H9 (cell line): ENCODE results near the gene TMEM151B. TPM values are rescaled to one million over a fixed set of nuclear protein-coding genes. Genes with fewer than 3 reads are reported as not detected.

Source experiments
- DNase-seq: peaks from one replicate; pipeline ENCODE4 v3.0.0-alpha.2; 2017
- H2AFZ ChIP-seq: one replicate; pipeline ENCODE4 v1.6.1; 2013; ENCODE audit warnings: mild to moderate bottlenecking, low read length, control low read depth, moderate library complexity
- H2AK5ac ChIP-seq: 2 replicates; pipeline ENCODE4 v1.6.1; 2013; ENCODE audit warnings: low read length, control low read depth, mixed read lengths; ENCODE audit not compliant: insufficient read length
- H2BK120ac ChIP-seq: one replicate; pipeline ENCODE4 v1.6.1; 2013; ENCODE audit warnings: low read depth, mild to moderate bottlenecking, low read length, control low read depth, inconsistent platforms; ENCODE audit not compliant: poor library complexity, severe bottlenecking
- H2BK12ac ChIP-seq: 2 replicates; pipeline ENCODE4 v1.6.1; 2013; ENCODE audit warnings: low read length, control low read depth, mixed read lengths, low read depth; ENCODE audit not compliant: insufficient read length
- H2BK15ac ChIP-seq: 2 replicates; pipeline ENCODE4 v1.6.1; 2013; ENCODE audit warnings: low read depth, low read length, control low read depth
- H2BK20ac ChIP-seq: one replicate; pipeline ENCODE4 v1.6.1; 2013; ENCODE audit warnings: low read depth, mild to moderate bottlenecking, low read length, control low read depth, inconsistent platforms; ENCODE audit not compliant: poor library complexity, severe bottlenecking
- H2BK5ac ChIP-seq: 2 replicates; pipeline ENCODE4 v1.6.1; 2013; ENCODE audit warnings: low read length, control low read depth, mixed read lengths; ENCODE audit not compliant: insufficient read length
- H3K14ac ChIP-seq: 2 replicates; pipeline ENCODE4 v1.6.1; 2013; ENCODE audit warnings: low read length, control low read depth; ENCODE audit not compliant: insufficient read depth
- H3K18ac ChIP-seq: 2 replicates; pipeline ENCODE4 v1.6.1; 2013; ENCODE audit warnings: low read depth, mild to moderate bottlenecking, mixed read lengths, low read length, control low read depth; ENCODE audit not compliant: insufficient read length
- H3K23ac ChIP-seq: 2 replicates; pipeline ENCODE4 v1.6.1; 2013; ENCODE audit warnings: low read length, control low read depth, mixed read lengths, low read depth; ENCODE audit not compliant: insufficient read length
- H3K23me2 ChIP-seq: 2 replicates; pipeline ENCODE4 v1.6.1; 2013; ENCODE audit warnings: low read depth, mild to moderate bottlenecking, mixed read lengths, low read length, control low read depth; ENCODE audit not compliant: insufficient read length, poor library complexity, severe bottlenecking
- H3K27ac ChIP-seq: 2 replicates; pipeline ENCODE4 v1.5.1; 2013; ENCODE audit warnings: low read length, control low read depth, mixed read lengths, low read depth; ENCODE audit not compliant: insufficient read length
- H3K27me3 ChIP-seq: 2 replicates; pipeline ENCODE4 v1.6.1; 2013; ENCODE audit warnings: low read length, control low read depth, inconsistent platforms; ENCODE audit not compliant: insufficient read depth
- H3K4ac ChIP-seq: 2 replicates; pipeline ENCODE4 v1.6.1; 2013; ENCODE audit warnings: low read depth, mild to moderate bottlenecking, control low read depth, inconsistent platforms, low read length, moderate library complexity
- H3K4me1 ChIP-seq: 2 replicates; pipeline ENCODE4 v1.6.1; 2013; ENCODE audit warnings: low read length, control low read depth, inconsistent platforms; ENCODE audit not compliant: insufficient read depth
- H3K4me2 ChIP-seq: 2 replicates; pipeline ENCODE4 v1.6.1; 2013; ENCODE audit warnings: low read length, control low read depth, mixed read lengths; ENCODE audit not compliant: insufficient read length, insufficient read depth
- H3K56ac ChIP-seq: 2 replicates; pipeline ENCODE4 v1.6.1; 2013; ENCODE audit warnings: low read depth, mild to moderate bottlenecking, mixed read lengths, low read length, control low read depth; ENCODE audit not compliant: insufficient read length
- H3K79me1 ChIP-seq: 2 replicates; pipeline ENCODE4 v1.6.1; 2013; ENCODE audit warnings: low read depth, mild to moderate bottlenecking, moderate library complexity, low read length, control low read depth, inconsistent platforms; ENCODE audit not compliant: insufficient read depth, poor library complexity, severe bottlenecking
- H3K79me2 ChIP-seq: 2 replicates; pipeline ENCODE4 v1.6.1; 2013; ENCODE audit warnings: low read length, control low read depth, inconsistent platforms; ENCODE audit not compliant: insufficient read depth
- H3K9ac ChIP-seq: 2 replicates; pipeline ENCODE4 v1.6.1; 2013; ENCODE audit warnings: low read length, control low read depth, mixed read lengths; ENCODE audit not compliant: insufficient read length; ENCODE audit errors: extremely low read depth
- H3K9me3 ChIP-seq: one replicate; pipeline ENCODE4 v1.6.1; 2013; ENCODE audit warnings: low read depth, low read length, inconsistent platforms; ENCODE audit not compliant: control insufficient read depth
- H3T11ph ChIP-seq: one replicate; pipeline ENCODE4 v1.6.1; 2013; ENCODE audit warnings: mild to moderate bottlenecking, low read length, control low read depth, inconsistent platforms
- H4K20me1 ChIP-seq: one replicate; pipeline ENCODE4 v1.6.1; 2013; ENCODE audit not compliant: control insufficient read depth, insufficient read length, insufficient read depth
- H4K5ac ChIP-seq: 2 replicates; pipeline ENCODE4 v1.6.1; 2013; ENCODE audit warnings: low read depth, mild to moderate bottlenecking, mixed read lengths, low read length, control low read depth; ENCODE audit not compliant: insufficient read length
- H4K8ac ChIP-seq: replicated peaks from 2 replicates; pipeline ENCODE4 v1.6.1; 2013; ENCODE audit warnings: low read length, control low read depth, mixed read lengths, low read depth; ENCODE audit not compliant: insufficient read length
- H4K91ac ChIP-seq: 2 replicates; pipeline ENCODE4 v1.6.1; 2013; ENCODE audit warnings: low read depth, mild to moderate bottlenecking, moderate library complexity, mixed read lengths, low read length, control low read depth; ENCODE audit not compliant: insufficient read length
- H3K27ac Mint-ChIP-seq, 3 experiments: 2 replicates in 2 of 3; 3 replicates in 1 of 3; pipeline ENCODE4 v1.8.0; 2020 to 2021; ENCODE audit warnings: mixed read lengths in 3 of 3, mild to moderate bottlenecking in 1 of 3, moderate library complexity in 1 of 3
- H3K27me3 Mint-ChIP-seq: 2 replicates; pipeline ENCODE4 v1.8.0; 2021; ENCODE audit warnings: low read depth, mild to moderate bottlenecking, moderate library complexity, mixed read lengths
- H3K36me3 Mint-ChIP-seq, 3 experiments: 2 replicates in 2 of 3; 3 replicates in 1 of 3; pipeline ENCODE4 v1.8.0; 2020 to 2021; ENCODE audit warnings: low read depth in 3 of 3, mixed read lengths in 3 of 3; ENCODE audit not compliant: insufficient read depth in 1 of 3
- H3K4me1 Mint-ChIP-seq, 2 experiments: 2 replicates each; pipeline ENCODE4 v1.8.0; 2020; ENCODE audit warnings: mixed read lengths in 2 of 2
- H3K4me3 Mint-ChIP-seq, 2 experiments: 2 replicates in 1 of 2; 3 replicates in 1 of 2; pipeline ENCODE4 v1.8.0; 2020 to 2021; ENCODE audit warnings: mild to moderate bottlenecking in 2 of 2, mixed read lengths in 2 of 2, moderate library complexity in 1 of 2
- H3K9me3 Mint-ChIP-seq, 2 experiments: 2 replicates in 1 of 2; 3 replicates in 1 of 2; pipeline ENCODE4 v1.8.0; 2020; ENCODE audit warnings: mild to moderate bottlenecking in 2 of 2, mixed read lengths in 2 of 2, moderate library complexity in 1 of 2
- WGBS: extraction: QIAGEN DNeasy Blood & Tissue Kit; methylation state at CpG from one replicate; pipeline ENCODE4 v1.1.7; 2013; ENCODE audit warnings: missing lambda C conversion rate, low lambda C conversion rate, mixed read lengths; ENCODE audit not compliant: insufficient read length; ENCODE audit errors: extremely low coverage; 5-methylcytosine and 5-hydroxymethylcytosine counted together
- total RNA-seq: library from RNA; stranded (reverse); gene quantifications from 2 replicates; pipeline ENCODE4 v1.2.1, GENCODE V29; 2021
- TF ChIP-seq, protein P1 (sequence below): fragments of 200-600 bp; sonication (generic); conservative IDR thresholded peaks from 3 replicates; pipeline ENCODE4 v1.8.0; 2021; ENCODE audit warnings: antibody characterized with exemption, mild to moderate bottlenecking

The TMEM151B gene
- total RNA-seq, 1 experiment from 2014 or later = 2.4 TPM

DNA sequence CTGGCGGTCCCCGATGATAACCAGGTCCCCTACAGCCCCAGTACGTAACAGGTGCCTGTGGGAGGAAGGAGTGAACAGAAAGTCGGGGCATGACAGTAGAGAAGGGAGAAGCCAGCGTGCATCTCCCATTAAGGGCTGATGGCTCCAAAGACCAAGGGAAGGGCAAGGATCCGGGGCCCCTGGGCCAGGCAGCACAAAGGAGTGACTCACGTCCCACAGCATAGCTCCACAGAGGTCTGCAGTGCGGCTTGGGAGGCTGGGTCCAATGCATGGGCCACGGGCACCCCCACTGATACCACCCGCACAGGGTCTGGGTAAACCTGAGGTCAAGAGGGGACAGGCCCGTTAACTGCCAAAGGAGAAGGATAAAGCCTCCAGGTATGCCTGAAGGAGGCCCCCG is 32.6 kb downstream of the TMEM151B start:
- Mint-ChIP-seq H3K27me3 (peaks cover 7% of the 10 kb centered on the region), H3K4me3 (no peak overlapping the region), H3K36me3 (peaks cover 36 to 79% (median 69%) of the 10 kb centered on the region in 3 experiments), H3K9me3 (no peaks in the 10 kb centered on the region), H3K4me1 (peaks cover 4 to 5% of the 10 kb centered on the region in 2 experiments), H3K27ac (no peak overlapping the region)
- Histone ChIP-seq H3T11ph (no peak overlapping the region), H4K20me1 (no peaks in the 10 kb centered on the region), H3K27me3 (no peaks in the 10 kb centered on the region), H3K23me2 (peaks cover 2% of the 10 kb centered on the region), H3K18ac (no peak overlapping the region), H2BK12ac (no peak overlapping the region), H2BK20ac (no peak overlapping the region), H3K23ac (no peak overlapping the region), H3K9me3 (no peaks in the 10 kb centered on the region), H2AK5ac (no peak overlapping the region), H3K56ac (no peak overlapping the region), H3K27ac (no peak overlapping the region), H2BK15ac (no peak overlapping the region), H2BK5ac (no peak overlapping the region), H4K91ac (no peak overlapping the region), H4K8ac (no peak overlapping the region), H3K4ac (no peak overlapping the region), H3K4me1 (no peaks in the 10 kb centered on the region), H3K9ac (no peak overlapping the region), H3K79me2 (no peaks in the 10 kb centered on the region), H2AFZ (no peak overlapping the region), H4K5ac (no peak overlapping the region), H3K14ac (no peak overlapping the region), H2BK120ac (no peak overlapping the region), H3K79me1 (no peaks in the 10 kb centered on the region), H3K4me2 (no peak overlapping the region)
- no CpG with 5 or more reads among the region's 12 CpGs for WGBS
- TF ChIP-seq, protein P1, sequence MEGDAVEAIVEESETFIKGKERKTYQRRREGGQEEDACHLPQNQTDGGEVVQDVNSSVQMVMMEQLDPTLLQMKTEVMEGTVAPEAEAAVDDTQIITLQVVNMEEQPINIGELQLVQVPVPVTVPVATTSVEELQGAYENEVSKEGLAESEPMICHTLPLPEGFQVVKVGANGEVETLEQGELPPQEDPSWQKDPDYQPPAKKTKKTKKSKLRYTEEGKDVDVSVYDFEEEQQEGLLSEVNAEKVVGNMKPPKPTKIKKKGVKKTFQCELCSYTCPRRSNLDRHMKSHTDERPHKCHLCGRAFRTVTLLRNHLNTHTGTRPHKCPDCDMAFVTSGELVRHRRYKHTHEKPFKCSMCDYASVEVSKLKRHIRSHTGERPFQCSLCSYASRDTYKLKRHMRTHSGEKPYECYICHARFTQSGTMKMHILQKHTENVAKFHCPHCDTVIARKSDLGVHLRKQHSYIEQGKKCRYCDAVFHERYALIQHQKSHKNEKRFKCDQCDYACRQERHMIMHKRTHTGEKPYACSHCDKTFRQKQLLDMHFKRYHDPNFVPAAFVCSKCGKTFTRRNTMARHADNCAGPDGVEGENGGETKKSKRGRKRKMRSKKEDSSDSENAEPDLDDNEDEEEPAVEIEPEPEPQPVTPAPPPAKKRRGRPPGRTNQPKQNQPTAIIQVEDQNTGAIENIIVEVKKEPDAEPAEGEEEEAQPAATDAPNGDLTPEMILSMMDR = no peak
- no peak for DNase-seq
